DLD1 (cell line): ENCODE results near the gene ARIH1.
"Not testable (repeated sequence)": the region's sequence is repeated elsewhere in the genome, so short reads cannot be mapped to it uniquely, and the experiment has no call there.

Source experiments
- in situ Hi-C: cut with HindIII; loops from 2 replicates; pipeline ENCODE4 v1.10.0; 2017; ENCODE audit warnings: low sequenced_read_pairs

Gene ARIH1

DNA sequence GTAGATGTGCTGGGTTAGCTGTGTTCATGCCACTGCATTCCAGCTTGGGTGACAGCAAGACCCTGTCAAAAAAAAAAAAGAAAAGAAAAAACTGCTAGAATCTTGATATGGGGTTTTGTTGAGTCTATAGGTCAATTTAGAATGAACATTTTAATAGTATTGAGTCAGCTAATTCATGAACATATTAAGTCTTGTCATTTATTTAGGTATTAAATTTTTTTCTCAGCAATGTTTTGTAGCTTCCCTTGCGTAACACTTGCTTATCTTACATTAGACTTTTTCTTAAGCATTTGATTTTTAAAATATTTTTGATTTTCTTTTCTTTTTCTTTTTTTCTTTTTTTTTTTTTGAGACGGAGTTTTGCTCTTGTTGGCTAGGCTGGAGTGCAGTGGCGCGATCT lies 119.7 kb downstream of the ARIH1 start:
- in situ Hi-C loops, result no loop called here

DNA sequence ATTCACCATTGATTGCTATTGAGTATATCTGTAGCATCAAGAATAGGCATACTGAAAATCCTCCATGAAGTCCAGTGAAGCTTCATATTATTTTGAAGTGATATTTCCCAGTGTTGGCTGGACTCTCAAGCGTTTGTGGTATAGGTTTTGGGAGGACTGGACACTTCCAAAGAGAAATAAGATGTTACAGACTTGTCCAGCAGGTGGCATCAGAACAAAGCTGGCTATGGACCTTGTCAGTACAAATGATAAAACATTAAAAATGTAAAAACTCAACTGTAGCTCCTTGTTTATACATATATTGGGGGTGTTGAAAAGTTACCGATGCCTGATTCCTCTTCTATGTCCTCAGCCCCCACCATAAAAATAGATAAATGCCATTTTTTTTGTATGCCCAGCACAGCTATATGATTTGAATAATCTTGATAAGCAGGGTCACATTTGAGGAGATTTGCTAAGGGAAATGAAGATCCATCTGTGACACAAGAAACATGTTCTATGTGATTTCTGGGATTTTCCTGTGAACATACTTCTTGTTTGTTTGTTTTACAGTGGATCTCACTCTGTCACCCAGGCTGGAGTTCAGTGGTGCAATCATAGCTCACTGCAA lies 125.8 kb downstream of the ARIH1 start:
- in situ Hi-C loops, result no loop called here

DNA sequence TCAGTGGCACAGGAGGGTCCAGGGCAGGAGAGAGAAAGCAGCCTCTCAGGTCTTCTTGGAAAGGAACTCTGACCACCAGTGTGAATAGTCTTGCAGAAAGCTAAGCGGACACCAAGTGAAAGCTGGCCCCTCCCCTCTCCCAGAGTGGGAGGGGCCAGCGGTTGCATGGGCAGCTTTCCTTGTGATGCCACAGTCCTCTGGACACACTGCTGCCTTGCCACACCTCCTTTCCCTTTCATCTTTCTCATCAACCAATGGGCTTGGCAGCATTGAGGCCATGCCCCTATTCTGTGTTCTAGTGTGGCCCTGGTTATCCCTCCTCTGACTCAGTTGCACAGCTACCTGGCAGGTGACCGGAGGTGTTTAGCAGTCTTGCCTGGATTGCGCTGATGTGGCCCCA lies 130.7 kb downstream of the ARIH1 start:
- in situ Hi-C loops, result no loop called here

DNA sequence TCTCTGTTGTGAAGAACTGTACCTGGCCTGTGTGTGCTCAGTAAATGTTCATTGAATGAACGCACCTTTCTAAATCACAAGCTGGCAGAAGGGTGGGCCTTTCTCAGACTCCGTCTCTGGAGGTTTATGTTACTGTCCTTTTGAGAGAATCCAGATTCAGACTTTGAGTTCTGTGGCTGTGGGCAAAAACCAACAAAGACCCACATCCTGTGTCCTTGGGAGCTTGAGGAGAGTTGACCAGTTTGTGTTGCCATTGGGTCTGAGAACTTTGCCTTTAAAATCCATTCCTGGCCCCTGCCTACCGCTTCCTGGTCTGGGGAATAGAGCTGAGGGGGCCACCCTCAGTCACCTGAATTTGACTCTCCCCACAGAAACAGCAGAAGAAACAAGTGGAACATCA lies 134.0 kb downstream of the ARIH1 start:
- in situ Hi-C loops, result not testable (repeated sequence)

DNA sequence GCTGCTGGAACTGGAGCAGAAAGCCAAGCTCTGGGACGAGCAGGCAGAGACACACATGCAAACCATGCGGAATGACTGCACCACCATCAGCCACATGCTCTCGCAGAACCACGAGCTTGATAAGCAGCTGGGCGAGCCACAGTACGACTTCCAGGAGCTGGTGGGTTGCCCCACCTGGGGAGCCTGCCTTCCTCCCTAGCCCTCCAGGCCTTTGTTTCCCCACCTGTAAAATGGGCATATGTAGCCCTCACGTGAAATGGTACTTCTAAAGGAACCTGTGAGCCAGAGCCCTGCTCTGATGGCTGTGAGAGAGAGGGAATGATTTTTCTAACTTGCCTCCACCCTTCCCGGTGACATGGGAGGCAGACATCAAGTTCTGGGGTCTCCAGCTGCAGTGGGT lies 135.7 kb downstream of the ARIH1 start:
- in situ Hi-C loops, result no loop called here

DNA sequence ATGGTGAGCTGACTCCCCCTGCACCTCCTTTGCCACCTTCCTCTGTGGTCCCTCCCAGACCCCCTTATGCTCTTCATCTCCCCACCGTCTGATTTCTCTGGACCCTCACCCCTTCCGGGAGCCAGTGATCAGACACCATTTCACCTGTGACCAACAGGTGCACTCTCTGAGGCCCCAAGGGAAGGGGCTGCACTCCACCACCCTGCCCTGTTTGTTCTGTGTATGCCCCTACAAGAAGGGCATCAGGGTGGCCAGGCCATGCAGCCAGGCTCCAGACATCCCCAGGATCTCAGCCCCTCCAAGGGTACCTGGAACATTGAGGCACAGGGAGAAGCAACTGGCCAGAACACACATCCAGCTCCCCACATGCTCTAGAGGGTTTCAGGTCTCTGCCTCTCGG lies 138.2 kb downstream of the ARIH1 start:
- in situ Hi-C loops, result not testable (repeated sequence)

DNA sequence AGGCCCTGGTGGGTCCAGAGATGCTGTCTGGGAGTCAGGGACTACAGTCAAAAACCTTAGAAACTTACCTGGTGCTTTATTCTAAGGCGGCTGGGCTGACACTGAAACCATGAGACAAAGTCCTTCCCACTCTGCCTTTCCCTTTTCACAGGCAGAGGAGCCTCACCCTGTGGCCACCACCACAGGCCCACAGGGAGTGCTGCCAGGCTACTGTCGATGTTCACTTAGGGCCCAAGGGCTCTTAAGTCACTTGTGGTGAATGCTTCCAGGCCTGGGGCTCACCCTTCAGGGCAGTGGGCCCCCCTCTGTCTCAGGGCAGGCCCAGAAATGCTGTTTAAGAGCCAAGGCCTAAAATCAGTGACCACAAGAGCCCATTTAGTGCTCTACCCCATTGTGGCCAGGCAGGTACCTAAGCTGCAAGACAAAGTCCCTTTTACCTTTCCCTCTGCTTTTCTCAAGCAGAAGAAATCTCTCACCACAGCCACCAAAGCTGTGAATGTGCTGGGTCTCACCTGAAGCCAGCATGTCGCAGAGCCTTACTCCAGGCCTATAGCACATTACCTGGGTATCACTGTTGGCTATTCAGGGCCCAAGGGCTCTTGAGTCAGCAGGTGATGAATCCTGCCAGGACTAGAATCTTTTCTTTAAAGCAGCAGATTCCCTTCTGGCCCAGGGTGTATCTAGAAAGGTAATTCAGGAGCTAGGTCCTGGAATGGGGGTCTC lies 140.8 kb downstream of the ARIH1 start:
- in situ Hi-C loops, result no loop called here

DNA sequence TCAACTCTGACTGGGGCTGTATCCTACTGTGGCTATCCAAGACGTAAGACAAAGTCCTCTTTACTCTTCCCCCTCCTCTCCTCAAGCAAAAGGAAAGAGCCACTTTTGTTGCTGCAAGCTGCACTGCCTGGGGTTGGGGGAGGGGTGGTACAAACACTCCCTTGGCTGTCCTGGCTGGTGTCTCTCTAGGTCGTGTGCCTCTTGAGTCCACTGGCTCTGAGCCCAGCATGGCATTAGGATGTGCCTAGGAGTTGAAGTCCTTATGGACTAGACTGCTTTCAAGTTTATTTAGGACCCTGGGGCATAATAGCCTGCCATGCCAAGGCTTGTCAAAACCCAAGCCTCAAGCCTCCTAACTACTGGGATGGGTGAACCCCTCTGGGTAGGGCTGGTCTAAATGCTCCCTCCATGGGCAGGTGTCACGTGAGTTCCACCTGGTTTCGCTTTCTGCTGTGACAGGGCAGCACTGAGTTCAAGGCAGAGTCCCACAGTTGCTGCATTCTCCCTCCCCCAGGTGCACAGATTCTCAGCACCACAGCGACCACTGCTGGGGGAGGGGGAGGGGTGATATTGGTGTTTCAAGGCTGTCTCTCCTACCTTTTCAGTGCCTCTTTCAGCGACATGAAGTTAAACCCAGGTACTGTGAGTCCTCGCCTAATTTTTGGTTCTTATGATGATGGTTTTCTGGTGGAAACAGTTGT lies 141.6 kb downstream of the ARIH1 start:
- in situ Hi-C loops, result not testable (repeated sequence)

DNA sequence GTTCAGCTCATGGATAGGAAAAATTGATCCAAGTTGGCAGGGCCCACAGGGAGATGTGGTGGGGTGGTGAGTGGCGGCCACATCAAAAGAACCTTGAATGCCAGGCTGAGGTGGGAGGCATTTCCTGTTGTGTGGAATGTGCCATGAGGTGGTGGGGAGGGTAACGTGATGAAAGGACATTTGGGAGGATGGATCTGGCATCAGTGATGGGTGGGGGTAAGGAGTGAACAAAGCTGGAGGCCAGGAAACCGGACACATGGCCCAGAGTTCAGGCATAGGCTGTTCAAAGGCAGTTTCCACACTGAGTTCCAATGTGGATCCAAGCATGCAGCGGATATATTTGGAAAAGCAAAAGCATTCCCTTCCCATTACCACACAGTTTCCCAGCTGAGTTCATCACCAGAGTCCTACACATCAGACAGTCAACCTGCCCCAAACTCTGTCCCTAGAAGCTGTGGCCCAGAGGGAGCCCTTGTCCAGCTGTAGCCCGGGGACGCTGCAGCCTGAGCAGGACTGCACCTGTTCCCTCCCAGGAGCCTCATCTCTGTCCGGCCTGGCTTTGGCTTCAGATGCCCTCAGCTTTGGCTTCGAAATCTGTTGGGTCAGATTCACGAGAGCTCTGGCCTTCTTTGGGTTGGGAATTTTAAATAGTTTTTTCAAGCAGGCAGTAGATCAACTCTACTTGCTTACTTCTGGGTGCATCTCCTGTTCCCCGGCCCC lies 142.5 kb downstream of the ARIH1 start:
- in situ Hi-C loops, result no loop called here

DNA sequence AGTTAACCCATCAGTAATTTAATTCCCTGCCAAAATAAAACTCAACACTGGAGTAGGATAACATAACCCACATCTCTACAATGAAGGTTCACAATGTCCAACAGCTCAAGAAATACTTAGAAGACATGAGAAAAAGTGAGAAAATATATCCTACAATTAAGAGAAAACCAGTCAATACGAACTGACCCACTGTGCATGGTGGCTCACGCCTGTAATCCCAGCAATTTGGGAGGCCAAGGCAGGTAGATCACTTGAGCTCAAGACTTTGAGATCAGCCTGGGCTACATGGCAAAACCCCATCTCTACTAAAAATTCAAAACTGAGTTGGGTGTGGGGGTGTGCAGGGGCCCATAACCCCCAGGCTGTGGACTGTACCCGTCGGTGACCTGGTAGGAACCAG lies 149.7 kb downstream of the ARIH1 start:
- in situ Hi-C loops, result not testable (repeated sequence)

DNA sequence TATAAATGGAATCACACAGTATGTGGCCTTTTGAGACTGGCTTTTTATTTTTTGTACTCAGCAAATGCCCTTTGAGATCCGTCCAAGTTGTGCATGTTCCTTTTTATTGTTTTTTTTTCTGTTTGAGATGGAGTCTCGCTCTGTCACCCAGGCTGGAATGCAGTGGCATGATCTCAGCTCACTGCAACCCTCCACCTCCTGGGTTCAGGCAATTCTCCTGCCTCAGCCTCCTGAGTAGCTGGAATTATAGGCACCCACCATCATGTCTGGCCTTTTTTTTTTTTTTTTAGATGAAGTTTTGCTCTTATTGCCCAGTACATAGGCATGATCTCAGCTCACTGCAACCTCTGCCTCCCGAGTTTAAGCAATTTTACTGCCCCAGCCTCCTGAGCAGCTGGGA lies 152.0 kb downstream of the ARIH1 start:
- in situ Hi-C loops, result not testable (repeated sequence)

DNA sequence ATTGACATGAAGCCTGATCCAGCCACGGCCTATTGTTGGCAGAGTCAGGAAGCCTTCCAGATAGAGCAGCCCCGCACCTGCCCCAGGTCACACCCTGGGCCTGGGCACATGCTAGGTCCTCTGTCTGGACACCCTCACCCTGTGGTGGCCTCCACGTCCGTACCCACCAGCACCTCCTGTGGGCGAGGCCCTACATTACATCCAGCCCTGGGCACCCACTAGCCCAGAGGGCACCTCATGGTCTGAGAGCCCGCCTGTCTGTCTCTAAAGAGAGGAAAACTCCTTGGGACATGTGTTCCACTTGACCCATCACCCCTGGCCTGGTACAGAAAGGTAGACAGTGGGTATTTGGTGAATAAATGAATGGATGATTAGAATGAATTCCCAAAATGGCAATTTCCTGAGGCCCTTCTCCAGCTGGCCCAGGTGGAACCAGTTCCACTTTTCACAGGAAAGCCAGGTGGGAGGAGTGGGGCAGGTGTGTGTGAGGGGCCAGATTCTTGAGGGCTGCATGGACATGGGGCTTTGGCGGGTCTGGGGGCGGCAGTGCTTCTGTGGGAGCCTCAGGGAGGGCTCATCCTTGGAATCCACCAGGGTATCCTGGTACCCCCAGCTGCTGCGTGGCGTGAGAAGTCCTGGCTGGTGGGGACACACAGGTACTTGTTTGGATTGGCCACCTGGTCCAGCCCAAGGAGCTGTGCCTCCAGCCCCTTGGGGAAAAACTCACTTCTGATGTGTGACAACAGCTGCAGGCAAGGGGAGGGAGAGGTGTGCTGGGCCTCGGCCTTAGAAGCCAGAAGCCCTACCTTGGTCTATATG lies 154.3 kb downstream of the ARIH1 start:
- in situ Hi-C loops, result not testable (repeated sequence)

DNA sequence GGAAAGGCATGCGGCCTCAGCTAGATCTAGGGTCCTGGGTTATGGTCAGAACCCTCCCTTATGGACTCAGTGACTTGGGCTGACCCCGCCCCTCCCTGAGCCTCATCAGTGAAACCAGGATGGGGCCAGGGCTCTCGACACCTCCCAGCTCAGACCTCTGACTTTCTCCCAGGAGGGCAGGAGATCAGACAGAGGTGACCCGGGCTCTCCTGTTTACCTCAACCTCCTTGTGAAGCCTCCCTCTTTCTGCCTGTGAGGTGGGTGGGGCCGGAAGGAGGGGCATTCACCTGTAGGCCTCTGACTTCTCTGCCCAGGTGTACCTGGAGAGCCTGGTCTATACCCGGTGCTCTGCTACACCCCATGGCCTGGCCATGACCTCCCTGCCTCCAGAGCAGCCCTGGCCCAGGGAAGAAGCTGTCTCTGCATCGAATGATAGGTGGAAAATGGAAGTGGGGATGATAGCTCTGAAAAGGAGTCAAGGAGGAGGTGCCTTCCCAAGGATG lies 155.0 kb downstream of the ARIH1 start:
- in situ Hi-C loops, result not testable (repeated sequence)

DNA sequence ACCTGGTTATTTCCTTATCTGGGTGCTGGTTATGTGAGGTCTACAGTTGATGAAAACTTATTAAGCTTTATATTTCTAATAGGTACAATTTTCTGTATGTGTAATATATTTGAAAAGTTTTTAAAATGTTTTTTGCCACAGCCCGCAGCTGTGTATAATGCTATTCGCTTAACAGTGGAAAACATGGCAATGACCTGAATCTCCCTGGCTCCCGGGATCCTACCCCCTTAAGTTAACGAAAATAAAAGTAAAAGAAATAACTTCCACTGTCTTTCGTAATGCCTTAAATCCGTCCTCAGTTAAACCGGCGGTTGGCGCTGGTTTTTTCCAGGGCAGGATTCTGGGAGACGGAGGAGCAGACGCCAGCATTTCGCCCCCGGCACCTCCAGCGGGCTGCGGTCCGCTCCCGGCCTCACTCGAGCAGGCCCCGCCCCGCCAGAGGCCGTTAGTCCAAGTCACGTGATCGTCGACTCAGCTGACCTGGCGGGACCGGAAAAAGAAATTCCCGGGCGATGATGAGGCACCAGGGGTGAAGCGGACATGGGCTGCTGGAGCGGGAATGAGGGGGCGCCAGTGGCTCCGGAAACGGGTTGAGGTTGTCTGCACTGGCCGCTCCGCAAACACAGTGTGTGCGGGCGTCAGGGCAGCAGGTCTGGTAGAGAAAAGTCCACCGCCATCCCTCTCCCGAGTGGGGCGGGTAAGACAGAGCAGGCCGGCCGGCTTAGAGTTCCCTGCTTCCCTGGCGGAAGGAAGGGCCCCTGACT lies 162.6 kb downstream of the ARIH1 start:
- in situ Hi-C loops, result not testable (repeated sequence)

DNA sequence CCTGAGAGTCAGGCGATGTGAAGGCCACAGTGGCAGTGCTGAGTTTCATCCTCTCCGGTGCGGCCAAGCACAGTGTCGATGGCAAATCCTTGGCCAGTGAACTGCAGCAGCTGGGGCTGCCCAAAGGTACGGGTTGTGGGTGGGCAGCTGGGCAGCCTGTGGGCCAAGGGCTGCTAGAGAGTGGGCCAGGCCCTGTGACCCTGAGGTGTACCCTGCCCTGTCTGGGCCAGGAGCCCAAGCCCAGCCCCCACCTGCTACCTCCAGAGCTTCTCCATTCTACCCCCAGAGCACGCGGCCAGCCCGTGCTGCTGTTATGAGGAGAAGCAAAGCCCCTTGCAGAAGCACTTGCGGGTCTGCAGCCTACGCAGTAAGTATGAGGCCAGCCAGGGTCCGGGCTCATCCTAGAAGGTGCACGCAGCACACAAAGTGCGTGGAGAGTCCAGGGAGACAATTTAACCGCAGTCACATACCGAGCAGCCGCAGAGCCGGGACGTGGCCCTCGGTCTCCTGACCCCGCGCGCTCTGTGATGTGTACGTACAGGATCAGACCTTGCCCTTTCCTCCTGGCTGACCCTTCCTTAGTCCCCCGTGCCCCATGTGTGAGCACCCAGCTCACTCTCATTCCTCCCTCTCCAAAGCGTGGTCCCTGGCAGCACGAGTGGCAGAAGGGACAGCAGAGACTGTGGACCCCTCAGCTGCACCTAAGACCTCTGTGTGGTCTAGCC lies 165.8 kb downstream of the ARIH1 start:
- in situ Hi-C loops, result not testable (repeated sequence)

DNA sequence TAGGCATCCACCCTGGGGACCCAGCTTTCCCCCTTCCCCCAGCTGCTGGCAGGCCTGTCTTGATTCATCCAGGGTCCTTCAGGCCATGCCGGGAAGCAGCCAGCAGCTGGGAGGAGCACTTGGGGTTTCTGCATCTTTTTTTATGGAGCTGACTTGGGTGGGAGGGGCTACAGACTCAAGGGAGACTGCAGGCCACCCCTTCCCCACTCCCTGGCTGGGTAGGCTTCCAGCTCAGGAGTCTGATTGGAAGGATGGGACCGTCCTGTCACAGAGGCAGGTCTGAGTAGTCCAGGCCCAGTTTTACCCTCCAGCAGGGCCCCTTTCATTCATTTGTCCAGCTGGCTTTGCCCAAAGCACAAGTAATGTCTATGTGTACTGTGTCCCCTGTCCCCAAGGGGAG lies 168.1 kb downstream of the ARIH1 start:
- in situ Hi-C loops, result not testable (repeated sequence)

DNA sequence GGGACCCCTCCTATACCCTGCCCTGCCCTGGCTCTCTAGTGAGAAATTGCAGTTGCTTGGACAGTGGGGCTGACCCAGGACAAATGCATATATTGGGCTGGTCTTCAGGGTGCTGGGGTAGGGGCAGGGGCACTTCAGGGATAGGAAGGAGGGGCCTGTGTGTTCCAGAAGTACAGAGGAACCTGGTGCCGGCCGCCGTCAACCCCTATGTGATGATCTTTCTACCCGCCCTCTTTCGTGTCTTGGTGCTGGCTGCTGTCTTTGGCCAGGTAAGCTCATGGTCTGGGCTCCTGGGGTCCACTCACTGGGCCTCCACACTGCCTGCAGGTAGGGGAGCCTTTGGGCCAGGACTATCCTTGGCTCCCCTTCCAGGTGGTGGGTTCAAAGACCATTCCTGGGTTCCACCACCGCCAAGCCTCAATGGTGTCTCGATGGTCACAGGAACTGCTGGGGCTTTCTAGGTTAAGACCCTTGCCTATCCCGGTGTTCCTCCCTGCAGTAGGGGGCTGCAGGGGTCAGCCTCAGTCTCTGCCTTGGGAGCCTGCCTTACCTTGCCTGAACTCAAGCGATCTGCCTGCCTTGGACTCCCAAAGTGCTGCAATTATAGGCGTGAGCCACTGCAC lies 174.6 kb downstream of the ARIH1 start:
- in situ Hi-C loops, result not testable (repeated sequence)
